ENCODE results near the gene REPIN1. TPM values are rescaled to one million over a fixed set of nuclear protein-coding genes. Genes with fewer than 3 reads are reported as not detected.

Gene REPIN1
- total RNA-seq, result 127 and 218 TPM in 2 replicates

- no peak for TF ChIP-seq CTCF (conservative IDR thresholded peaks at IDR 0.05; ENCODE audit: low read depth, low read length)
- no peak for DNase-seq (ENCODE audit: low read depth)
- H3K4me3 ChIP-seq (ENCODE audit: low read depth, low read length), result peak within 1 kb of the TSS; percentile 64
These were observed at the start of gene REPIN1 for GRCh38 chr7:150368096-150368883. REPIN1 (plus strand) TSS chr7:150368822; CDS start chr7:150369712, 890 bp downstream.

GRCh38 chr7:150321788-150322113, 46.9 kb upstream of the REPIN1 start:
- H3K4me3 ChIP-seq (ENCODE audit: low read depth, low read length), result peak overlapping the region; percentile 89
- DNase-seq (ENCODE audit: low read depth), result no peak
- no peak for TF ChIP-seq CTCF (conservative IDR thresholded peaks at IDR 0.05; ENCODE audit: low read depth, low read length)

GRCh38 chr7:150322114-150322832, 46.3 kb upstream of the REPIN1 start:
- H3K4me3 ChIP-seq (ENCODE audit: low read depth, low read length), result peak overlapping the region; percentile 89
- TF ChIP-seq CTCF (conservative IDR thresholded peaks at IDR 0.05; ENCODE audit: low read depth, low read length), result no peak
- DNase-seq (ENCODE audit: low read depth), result no peak

- no peak for DNase-seq (ENCODE audit: low read depth)
- H3K4me3 ChIP-seq (ENCODE audit: low read depth, low read length), result peak within 1 kb of the TSS; percentile 89
- TF ChIP-seq CTCF (conservative IDR thresholded peaks at IDR 0.05; ENCODE audit: low read depth, low read length), result peak; percentile 40
These were observed 45.6 kb upstream of the REPIN1 start, which contains the start of the genes ACTR3C and LRRC61 for GRCh38 chr7:150322833-150323681. ACTR3C (minus strand) TSS chr7:150323545; CDS start chr7:150295296, 28,249 bp downstream. LRRC61 (plus strand) TSS chr7:150323355; CDS start chr7:150336862, 13,507 bp downstream.

- TF ChIP-seq CTCF (conservative IDR thresholded peaks at IDR 0.05; ENCODE audit: low read depth, low read length), result no peak
- H3K4me3 ChIP-seq (ENCODE audit: low read depth, low read length), result peak overlapping the region; percentile 89
- no peak for DNase-seq (ENCODE audit: low read depth)
These were observed 44.8 kb upstream of the REPIN1 start for GRCh38 chr7:150323682-150324372.

- DNase-seq (ENCODE audit: low read depth), result no peak
- TF ChIP-seq CTCF (conservative IDR thresholded peaks at IDR 0.05; ENCODE audit: low read depth, low read length), result no peak
- H3K4me3 ChIP-seq (ENCODE audit: low read depth, low read length), result peak overlapping the region; percentile 89
These were observed 44.2 kb upstream of the REPIN1 start for GRCh38 chr7:150324373-150324961.
